T-cell (primary cell): Measurements from ENCODE around the gene TMEM125. TPM values are rescaled to one million over a fixed set of nuclear protein-coding genes. Genes with fewer than 3 reads are reported as not detected.

ENCODE experiments used
- ATAC-seq, 4 experiments: fragments of 200-7000 bp in 3 of 4; fragments of 150-1000 bp in 1 of 4; cut with Tn5 transposase; replicated peaks in 1 of 4; 1 replicate in 3 of 4; 2 replicates in 1 of 4; pipeline ENCODE4 v1.10.0; 2021; ENCODE audit warnings: moderate library complexity in 3 of 4, mild to moderate bottlenecking in 2 of 4, moderate number of reproducible peaks in 1 of 4
- CTCF ChIA-PET, 2 donors: fragments of 300-600 bp; sonication (Branson Sonifier 250); formaldehyde crosslinking; loops; one replicate each; lab custom pipeline; 2022; ENCODE audit warnings: antibody characterized with exemption in 2 of 2; lab: Charles Lee
- POLR2A ChIA-PET, 2 donors: fragments of 300-600 bp; sonication (Branson Sonifier 250); formaldehyde crosslinking; loops; one replicate each; lab custom pipeline; 2022; ENCODE audit warnings: antibody characterized with exemption in 2 of 2; lab: Charles Lee
- DNase-seq, 35 experiments: peaks; one replicate each; pipeline versions ENCODE4 v3.0.0 to v3.0.0-alpha.2; 2013 to 2023
- H3K27ac ChIP-seq: one replicate; pipeline ENCODE4 v1.5.1; 2013; ENCODE audit warnings: low read length
- H3K27me3 ChIP-seq, 2 experiments: replicated peaks in 1 of 2; 1 replicate in 1 of 2; 2 replicates in 1 of 2; pipeline versions ENCODE4 v1.6.1 to v1.7.0; 2013; ENCODE audit warnings: low read length in 1 of 2, mixed read lengths in 1 of 2; ENCODE audit not compliant: control insufficient read depth in 2 of 2, insufficient read depth in 2 of 2; ENCODE audit errors: extremely low read depth in 1 of 2
- H3K36me3 ChIP-seq, 2 donors: 1 replicate in 1 of 2; 2 replicates in 1 of 2; pipeline versions ENCODE4 v1.6.1 to v1.7.0; 2013; ENCODE audit warnings: low read length in 1 of 2; ENCODE audit not compliant: control insufficient read depth in 2 of 2, insufficient read depth in 1 of 2; ENCODE audit errors: extremely low read depth in 1 of 2
- H3K4me1 ChIP-seq, 2 experiments: 1 replicate in 1 of 2; 2 replicates in 1 of 2; pipeline versions ENCODE4 v1.6.1 to v1.7.0; 2013; ENCODE audit warnings: low read length in 2 of 2, mixed read lengths in 1 of 2; ENCODE audit not compliant: insufficient read depth in 2 of 2, control insufficient read depth in 1 of 2; ENCODE audit errors: extremely low read depth in 1 of 2
- H3K4me3 ChIP-seq, 2 donors: 1 replicate in 1 of 2; 2 replicates in 1 of 2; pipeline versions ENCODE4 v1.5.1 to v1.7.0; 2013; ENCODE audit warnings: mild to moderate bottlenecking in 2 of 2, low read length in 1 of 2, moderate library complexity in 1 of 2; ENCODE audit not compliant: control insufficient read depth in 1 of 2; ENCODE audit errors: extremely low read depth in 1 of 2
- H3K9me3 ChIP-seq: 2 replicates; pipeline ENCODE4 v1.7.0; 2013
- H3K27ac Mint-ChIP-seq, 2 donors: one replicate each; pipeline ENCODE4 v1.8.0; 2020 to 2021; ENCODE audit warnings: mild to moderate bottlenecking in 2 of 2, mixed read lengths in 2 of 2
- H3K27me3 Mint-ChIP-seq, 2 donors: one replicate each; pipeline ENCODE4 v1.8.0; 2021 to 2022; ENCODE audit warnings: mixed read lengths in 2 of 2
- H3K36me3 Mint-ChIP-seq: one replicate; pipeline ENCODE4 v1.8.0; 2021; ENCODE audit warnings: mixed read lengths
- H3K4me1 Mint-ChIP-seq, 3 donors: one replicate each; pipeline ENCODE4 v1.8.0; 2020 to 2022; ENCODE audit warnings: mixed read lengths in 3 of 3, mild to moderate bottlenecking in 1 of 3
- H3K4me3 Mint-ChIP-seq, 3 donors: one replicate each; pipeline ENCODE4 v1.8.0; 2020 to 2022; ENCODE audit warnings: mild to moderate bottlenecking in 3 of 3, mixed read lengths in 3 of 3, moderate library complexity in 3 of 3
- H3K9me3 Mint-ChIP-seq, 3 donors: one replicate each; pipeline ENCODE4 v1.8.0; 2020 to 2022; ENCODE audit warnings: mixed read lengths in 3 of 3
- WGBS: methylation state at CpG from one replicate; pipeline ENCODE4 v1.1.5; 2013; ENCODE audit warnings: missing lambda C conversion rate; ENCODE audit not compliant: insufficient coverage; 5-methylcytosine and 5-hydroxymethylcytosine counted together
- total RNA-seq, 35 experiments: library from RNA in 6 of 35; stranded (reverse) in 6 of 35; fragments of 120-200 nt in 1 of 35; gene quantifications; one replicate each; pipeline versions ENCODE4 v1.2.1 to v1.2.4 and lab custom pipeline; 2013 to 2026

TMEM125 gene
- total RNA-seq, 5 donors from 2014 or later (not counting 1 experiment from before 2014, with no cell fraction given) = 0.20 to 0.46 (median 0.35) TPM; not detected in 2

DNA sequence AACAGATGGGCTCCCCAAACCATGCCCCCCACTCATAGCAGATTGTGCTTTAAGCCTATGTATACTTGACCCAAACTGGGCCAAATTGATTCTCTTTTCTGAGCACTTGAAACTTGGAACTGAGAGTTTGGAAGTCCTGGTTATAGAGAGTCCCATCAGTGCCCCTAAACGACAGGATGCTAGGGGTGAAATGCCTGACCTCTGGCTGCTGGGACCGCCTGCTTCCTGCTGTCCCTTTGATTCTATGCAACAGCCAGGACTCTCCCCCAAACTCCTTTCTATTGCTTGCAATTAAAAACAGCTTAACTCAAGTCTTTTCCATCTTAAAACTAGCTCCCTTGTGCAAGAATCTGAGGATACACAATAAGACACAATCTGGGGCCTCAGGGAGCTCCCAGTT lies 10.9 kb downstream of the TMEM125 start:
- no peak overlapping the region for H3K27ac ChIP-seq
- no peak overlapping the region for H3K4me3 Mint-ChIP-seq
- no peaks in the 10 kb centered on the region for H3K36me3 ChIP-seq
- CTCF ChIA-PET = no interaction called here
- no peak overlapping the region for H3K4me3 ChIP-seq
- H3K36me3 Mint-ChIP-seq = no peaks in the 10 kb centered on the region
- H3K27ac Mint-ChIP-seq = no peak overlapping the region
- peaks cover 8 to 9% of the 10 kb centered on the region in 2 donors for H3K27me3 Mint-ChIP-seq
- no peaks in the 10 kb centered on the region for H3K4me1 Mint-ChIP-seq
- peaks cover 0 to 2% of the 10 kb centered on the region in 2 experiments for H3K4me1 ChIP-seq
- no CpG with 5 or more reads among the region's 2 CpGs for WGBS
- no peaks in the 10 kb centered on the region for H3K9me3 Mint-ChIP-seq
- POLR2A ChIA-PET = no interaction called here
- no peaks in the 10 kb centered on the region for H3K9me3 ChIP-seq
- no peak for DNase-seq
- no peak for ATAC-seq
- H3K27me3 ChIP-seq = peaks cover 0 to 45% of the 10 kb centered on the region in 2 experiments

DNA sequence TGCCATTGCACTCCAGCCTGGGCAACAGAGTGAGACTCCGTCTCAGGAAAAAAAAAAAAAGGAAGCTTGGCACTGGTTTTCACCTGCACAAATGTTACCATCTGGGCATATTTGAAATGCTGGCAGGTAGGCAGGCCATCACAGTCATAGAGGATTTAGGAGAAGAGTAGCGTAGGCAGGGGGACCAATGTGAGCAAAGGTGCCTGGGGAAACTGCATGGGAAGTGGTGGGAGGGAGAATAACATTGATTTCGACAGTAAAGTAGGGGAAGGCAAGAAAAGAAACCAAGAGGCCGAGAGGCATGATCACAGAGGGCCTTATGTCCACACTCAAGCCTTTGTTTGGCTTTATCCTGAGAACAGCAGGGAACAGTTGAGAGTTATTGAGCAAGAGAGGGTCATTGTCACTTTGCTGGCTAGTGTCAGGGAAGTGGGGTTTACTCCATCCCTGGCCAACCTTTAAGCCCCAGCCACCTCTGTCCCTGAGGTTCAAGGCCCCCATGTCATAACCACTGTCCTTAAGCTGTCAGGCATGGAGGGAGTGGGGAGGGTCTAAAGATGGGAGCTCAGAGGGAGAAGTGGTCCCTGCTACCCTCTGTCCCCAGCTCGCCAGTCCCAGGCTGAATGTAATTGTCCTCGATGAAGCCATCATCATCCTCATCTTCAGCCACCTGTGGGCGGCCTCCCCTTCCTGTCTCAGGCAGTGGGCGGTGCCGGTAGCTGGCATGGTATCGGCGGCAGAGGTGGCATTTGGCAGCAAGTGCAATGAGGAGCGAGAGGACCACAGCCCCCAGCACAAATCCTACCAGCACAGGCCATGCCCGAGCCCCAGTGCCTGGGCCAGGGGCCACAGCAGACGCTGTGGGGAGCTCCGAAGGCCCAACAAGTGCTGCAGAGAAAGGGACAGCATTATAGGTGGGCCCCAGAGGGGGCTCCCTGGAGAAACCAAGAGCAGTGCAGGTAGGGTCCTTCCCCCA lies 12.7 kb downstream of the TMEM125 start:
- CTCF ChIA-PET = interaction anchor here in 1 of 2 donors (0.7 kb wide), 1 partner anchor 574 kb away, joined by 3 read pairs; no protein-coding TSS in a partner anchor
- no peak overlapping the region for H3K27ac Mint-ChIP-seq

DNA sequence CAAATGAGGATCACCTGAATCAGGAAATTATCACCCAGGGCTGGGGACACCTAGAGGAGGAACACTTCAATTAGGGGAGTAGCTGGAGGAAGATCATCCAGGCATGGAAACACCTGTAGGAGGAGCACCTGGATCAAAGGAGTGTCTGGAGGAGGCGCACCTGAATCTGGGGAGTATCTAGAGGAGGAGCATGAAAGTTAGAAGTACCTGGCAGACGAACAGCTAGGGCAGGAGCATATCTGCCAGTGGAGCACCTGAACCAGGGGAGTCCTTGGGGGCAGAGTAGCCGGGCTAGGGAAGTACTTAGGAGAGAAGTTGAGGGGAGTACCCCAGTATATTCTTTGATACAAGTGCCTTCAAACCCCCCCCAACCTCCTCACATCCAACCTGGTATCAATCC lies 14.3 kb downstream of the TMEM125 start:
- peaks cover 12 to 17% of the 10 kb centered on the region in 2 donors for H3K27me3 Mint-ChIP-seq
- H3K36me3 Mint-ChIP-seq = no peaks in the 10 kb centered on the region
- WGBS = 100% methylated on average over 1 of the region's 3 CpGs
- Histone ChIP-seq H3K27me3 (peaks cover 0 to 42% of the 10 kb centered on the region in 2 experiments), H3K4me3 (no peak overlapping the region), H3K27ac (no peak overlapping the region), H3K4me1 (no peaks in the 10 kb centered on the region), H3K9me3 (no peaks in the 10 kb centered on the region), H3K36me3 (no peaks in the 10 kb centered on the region)
- no peaks in the 10 kb centered on the region for H3K4me1 Mint-ChIP-seq
- POLR2A ChIA-PET = no interaction called here
- CTCF ChIA-PET = no interaction called here
- no peaks in the 10 kb centered on the region for H3K9me3 Mint-ChIP-seq
- no peak overlapping the region for H3K4me3 Mint-ChIP-seq
- DNase-seq = no peak
- no peak overlapping the region for H3K27ac Mint-ChIP-seq
- no peak for ATAC-seq

More for the DNA sequence above, 12.7 kb downstream of the TMEM125 start:
- Histone ChIP-seq H3K4me3 (no peak overlapping the region), H3K9me3 (no peaks in the 10 kb centered on the region), H3K36me3 (no peaks in the 10 kb centered on the region), H3K4me1 (no peaks in the 10 kb centered on the region), H3K27ac (no peak overlapping the region), H3K27me3 (peaks cover 0 to 44% of the 10 kb centered on the region in 2 experiments)
- DNase-seq (no peak), ATAC-seq (no peak)
- POLR2A ChIA-PET = no interaction called here
- Mint-ChIP-seq H3K4me3 (no peak overlapping the region), H3K4me1 (no peaks in the 10 kb centered on the region), H3K27me3 (peaks cover 12 to 17% of the 10 kb centered on the region in 2 donors), H3K9me3 (no peaks in the 10 kb centered on the region), H3K36me3 (no peaks in the 10 kb centered on the region)
- 62% methylated on average over 12 of the region's 15 CpGs for WGBS

DNA sequence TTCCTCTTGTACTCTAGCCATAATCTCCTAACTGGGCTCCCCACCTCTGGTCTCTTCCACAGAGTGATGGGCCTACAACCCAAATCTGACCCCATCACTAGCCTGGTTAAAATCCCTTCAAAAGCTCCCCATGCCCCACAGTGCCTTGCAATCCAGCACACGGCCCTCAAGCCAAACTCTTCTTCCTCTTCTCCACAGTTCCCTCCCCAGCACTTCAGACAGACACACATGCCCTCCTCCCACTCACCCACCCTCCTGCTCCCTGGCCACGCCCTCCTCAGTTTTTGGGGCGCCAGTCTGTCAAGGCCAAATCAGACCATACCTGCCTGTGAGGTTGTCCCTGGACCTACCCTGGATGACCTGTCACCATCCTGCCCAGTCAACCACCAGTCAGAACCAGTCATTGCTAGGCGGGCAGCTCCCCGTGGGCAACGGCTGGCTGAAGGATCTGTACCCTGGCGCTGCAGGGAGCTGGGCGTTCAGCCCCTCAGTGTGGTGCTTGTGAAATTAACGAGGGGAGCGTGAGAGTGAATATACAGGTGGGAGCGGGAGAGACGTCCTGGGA lies 14.8 kb downstream of the TMEM125 start:
- ATAC-seq (no peak), DNase-seq (no peak)
- Mint-ChIP-seq H3K4me1 (no peaks in the 10 kb centered on the region), H3K4me3 (no peak overlapping the region), H3K27me3 (peaks cover 12 to 17% of the 10 kb centered on the region in 2 donors), H3K27ac (no peak overlapping the region), H3K36me3 (no peaks in the 10 kb centered on the region), H3K9me3 (no peaks in the 10 kb centered on the region)
- 90% methylated on average over 12 of the region's 12 CpGs for WGBS
- H3K27ac ChIP-seq = no peak overlapping the region
- CTCF ChIA-PET = no interaction called here
- no peak overlapping the region for H3K4me3 ChIP-seq
- no peaks in the 10 kb centered on the region for H3K36me3 ChIP-seq
- POLR2A ChIA-PET = no interaction called here
- H3K9me3 ChIP-seq = no peaks in the 10 kb centered on the region
- H3K4me1 ChIP-seq = no peaks in the 10 kb centered on the region
- peaks cover 0 to 37% of the 10 kb centered on the region in 2 experiments for H3K27me3 ChIP-seq

DNA sequence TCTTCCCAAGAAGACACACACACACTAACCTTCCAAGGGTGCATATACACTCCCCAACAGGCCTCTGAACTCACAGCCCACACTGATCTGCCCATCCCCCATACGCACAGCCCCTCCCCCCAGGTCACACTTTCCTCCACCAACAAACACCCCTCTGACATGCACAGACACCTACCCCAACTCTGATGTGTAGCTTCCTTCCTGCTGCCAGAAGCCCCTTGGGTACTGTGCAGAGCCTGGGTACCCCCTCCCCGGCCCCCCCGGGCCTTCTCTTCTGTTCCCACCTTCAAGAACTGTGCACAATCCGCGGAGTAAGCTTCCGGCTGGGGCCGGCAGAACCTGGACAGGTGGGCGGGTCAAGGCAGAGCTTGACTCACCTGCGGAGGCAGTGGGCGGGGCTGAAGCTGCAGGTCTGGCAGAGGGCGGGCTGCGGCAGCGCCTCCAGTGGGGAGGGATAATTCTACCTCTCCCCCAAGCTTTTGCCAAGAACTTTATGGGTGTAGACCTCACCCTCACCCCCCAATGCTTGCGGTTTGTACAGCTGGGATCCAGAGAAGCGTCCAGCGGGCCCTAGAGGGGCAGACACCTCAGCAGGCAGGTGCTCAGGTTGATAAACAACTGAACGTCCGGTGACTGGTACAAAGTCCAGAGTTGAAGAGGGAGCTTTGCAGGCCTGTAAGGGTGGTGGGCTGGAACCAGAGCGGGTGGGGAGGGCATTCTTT lies 15.6 kb downstream of the TMEM125 start, which contains the start of gene C1orf210:
Gene C1orf210 (minus strand): TSS at position 313 of the 722 bp plus-strand sequence. CDS start 2,311 bp downstream, outside the sequence.
- Mint-ChIP-seq H3K27ac (no peak within 1 kb of the TSS), H3K4me1 (no peaks in the 10 kb centered on the region), H3K4me3 (no peak within 1 kb of the TSS), H3K36me3 (no peaks in the 10 kb centered on the region), H3K27me3 (peaks cover 5 to 11% of the 10 kb centered on the region in 2 donors), H3K9me3 (no peaks in the 10 kb centered on the region)
- ChIA-PET POLR2A (no interaction called here), CTCF (no interaction called here)
- 54% methylated on average over 6 of the region's 19 CpGs for WGBS
- Histone ChIP-seq H3K27me3 (peaks cover 0 to 33% of the 10 kb centered on the region in 2 experiments), H3K4me1 (no peaks in the 10 kb centered on the region), H3K4me3 (no peak within 1 kb of the TSS), H3K9me3 (no peaks in the 10 kb centered on the region), H3K36me3 (no peaks in the 10 kb centered on the region), H3K27ac (no peak within 1 kb of the TSS)
- ATAC-seq (no peak), DNase-seq (no peak)

DNA sequence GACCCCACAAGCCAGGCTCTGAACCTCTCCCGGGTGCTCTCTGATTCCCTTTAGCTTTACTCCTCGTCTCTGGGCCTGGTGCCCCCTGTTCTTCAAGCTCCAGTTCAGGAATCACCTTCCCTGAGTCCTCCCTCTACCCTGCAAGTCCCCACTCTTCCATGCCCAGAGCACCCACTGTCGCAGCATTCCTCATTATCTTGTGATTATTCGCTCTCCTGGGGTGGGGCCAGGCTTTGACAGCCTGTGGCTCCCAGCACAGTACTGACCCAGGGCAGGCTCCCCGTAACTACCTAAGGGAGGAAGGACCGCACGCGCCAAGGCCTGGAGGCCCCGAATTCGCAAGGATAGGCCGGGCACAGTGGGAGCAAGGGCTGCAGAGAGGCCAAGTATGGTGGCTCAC lies 16.3 kb downstream of the TMEM125 start:
- H3K4me3 ChIP-seq = no peak overlapping the region
- 87% methylated on average over 8 of the region's 11 CpGs for WGBS
- CTCF ChIA-PET = no interaction called here
- Mint-ChIP-seq H3K4me3 (no peak overlapping the region), H3K27me3 (peaks cover 4 to 11% of the 10 kb centered on the region in 2 donors), H3K4me1 (no peaks in the 10 kb centered on the region), H3K36me3 (no peaks in the 10 kb centered on the region), H3K27ac (no peak overlapping the region), H3K9me3 (no peaks in the 10 kb centered on the region)
- no peaks in the 10 kb centered on the region for H3K9me3 ChIP-seq
- no peak overlapping the region for H3K27ac ChIP-seq
- POLR2A ChIA-PET = no interaction called here
- DNase-seq = no peak
- ATAC-seq = no peak
- H3K27me3 ChIP-seq = peaks cover 0 to 33% of the 10 kb centered on the region in 2 experiments
- no peaks in the 10 kb centered on the region for H3K4me1 ChIP-seq
- H3K36me3 ChIP-seq = no peaks in the 10 kb centered on the region
